HG03439 (cell line): ENCODE data around the gene C10orf67.
"Not testable (repeated sequence)": the region's sequence is repeated elsewhere in the genome, so short reads cannot be mapped to it uniquely, and the experiment has no call there.

Source experiments
- ATAC-seq: cut with Tn5 transposase; IDR thresholded peaks from one replicate; pipeline ENCODE4 v1.9.1; 2021; ENCODE audit warnings: mild to moderate bottlenecking, moderate library complexity; ENCODE audit not compliant: unreplicated experiment

C10orf67 gene

GRCh38 chr10:23280419-23281043 lies 64.1 kb downstream of the C10orf67 start:
- no peak for ATAC-seq

- ATAC-seq, result no peak
Measured at GRCh38 chr10:23275355-23275754, 69.2 kb downstream of the C10orf67 start.

- ATAC-seq, result not testable (repeated sequence)
Measured at GRCh38 chr10:23274179-23274578, 70.4 kb downstream of the C10orf67 start.

- ATAC-seq, result no peak
Measured at GRCh38 chr10:23270531-23270930, 74.1 kb downstream of the C10orf67 start.

- no peak for ATAC-seq
Measured at GRCh38 chr10:23263441-23264164, 81.0 kb downstream of the C10orf67 start.

- ATAC-seq, result no peak
Measured at GRCh38 chr10:23262928-23263327, 81.7 kb downstream of the C10orf67 start.

- ATAC-seq, result no peak
Measured at GRCh38 chr10:23258516-23258915, 86.1 kb downstream of the C10orf67 start.

GRCh38 chr10:23253780-23254179 lies 90.8 kb downstream of the C10orf67 start:
- no peak for ATAC-seq

- not testable (repeated sequence) for ATAC-seq
Measured at GRCh38 chr10:23252859-23253258, 91.7 kb downstream of the C10orf67 start.

GRCh38 chr10:23241779-23242178 lies 102.8 kb downstream of the C10orf67 start:
- ATAC-seq, result not testable (repeated sequence)

- ATAC-seq, result no peak
Measured at GRCh38 chr10:23238015-23238414, 106.6 kb downstream of the C10orf67 start.

- no peak for ATAC-seq
Measured at GRCh38 chr10:23230582-23230981, 114.0 kb downstream of the C10orf67 start.

- ATAC-seq, result no peak
Measured at GRCh38 chr10:23217471-23217870, 127.1 kb downstream of the C10orf67 start.

- ATAC-seq, result no peak
Measured at GRCh38 chr10:23205972-23206642, 138.5 kb downstream of the C10orf67 start.

- no peak for ATAC-seq
Measured at GRCh38 chr10:23204773-23205172, 139.8 kb downstream of the C10orf67 start.

- no peak for ATAC-seq
Measured at GRCh38 chr10:23203369-23204325, 140.9 kb downstream of the C10orf67 start.

- ATAC-seq, result no peak
Measured at GRCh38 chr10:23202779-23203178, 141.8 kb downstream of the C10orf67 start.

- ATAC-seq, result no peak
Measured at GRCh38 chr10:23201837-23202236, 142.8 kb downstream of the C10orf67 start.

- no peak for ATAC-seq
Measured at GRCh38 chr10:23200997-23201652, 143.5 kb downstream of the C10orf67 start.

- ATAC-seq, result no peak
Measured at GRCh38 chr10:23200586-23200985, 144.0 kb downstream of the C10orf67 start.
